Lung (tissue), 12 donors: ENCODE measurements around the gene THRSP. TPM values are rescaled to one million over a fixed set of nuclear protein-coding genes. Genes with fewer than 3 reads are reported as not detected.
"Not testable (repeated sequence)": the region's sequence is repeated elsewhere in the genome, so short reads cannot be mapped to it uniquely, and the experiment has no call there.

ENCODE experiments used
- ATAC-seq: fragments of 200-7000 bp; cut with Tn5 transposase; one replicate; pipeline ENCODE4 v1.9.1; 2020; ENCODE audit warnings: moderate number of reproducible peaks; ENCODE audit not compliant: insufficient read depth, low FRiP score
- DNase-seq, 3 donors: peaks; one replicate each; pipeline ENCODE4 v3.0.0-alpha.2; 2013 to 2017
- H3K27ac ChIP-seq, 2 donors: one replicate each; pipeline ENCODE4 v1.5.1; 2013; ENCODE audit warnings: mild to moderate bottlenecking in 2 of 2, moderate library complexity in 2 of 2, control low read depth in 1 of 2, inconsistent platforms in 1 of 2, low read depth in 1 of 2, low read length in 1 of 2
- H3K27me3 ChIP-seq, 3 donors: one replicate each; pipeline ENCODE4 v1.5.1; 2013; ENCODE audit warnings: low read length in 2 of 3; ENCODE audit not compliant: control insufficient read depth in 3 of 3, insufficient read depth in 3 of 3
- H3K36me3 ChIP-seq, 4 donors: one replicate each; pipeline ENCODE4 v1.5.1; 2013; ENCODE audit warnings: low read length in 4 of 4, mild to moderate bottlenecking in 1 of 4, moderate library complexity in 1 of 4; ENCODE audit not compliant: control insufficient read depth in 4 of 4, insufficient read depth in 4 of 4
- H3K4me1 ChIP-seq, 5 donors: one replicate each; pipeline ENCODE4 v1.5.1; 2013; ENCODE audit warnings: low read length in 5 of 5, mild to moderate bottlenecking in 2 of 5, moderate library complexity in 1 of 5; ENCODE audit not compliant: control insufficient read depth in 5 of 5, insufficient read depth in 5 of 5
- H3K4me3 ChIP-seq: one replicate; pipeline ENCODE4 v1.5.1; 2013; ENCODE audit warnings: mild to moderate bottlenecking, control low read depth, moderate library complexity
- H3K9ac ChIP-seq, 2 donors: one replicate each; pipeline ENCODE4 v1.5.1; 2013; ENCODE audit warnings: low read length in 2 of 2, control low read depth in 1 of 2; ENCODE audit not compliant: insufficient read depth in 1 of 2
- H3K9me3 ChIP-seq, 4 donors: one replicate each; pipeline ENCODE4 v1.5.1; 2013; ENCODE audit warnings: low read length in 3 of 4, mild to moderate bottlenecking in 1 of 4, moderate library complexity in 1 of 4; ENCODE audit not compliant: control insufficient read depth in 4 of 4, insufficient read depth in 3 of 4
- WGBS, 2 donors: extraction: QIAGEN DNeasy Blood & Tissue Kit; methylation state at CpG; one replicate each; pipeline ENCODE4 v1.1.7; 2013; 5-methylcytosine and 5-hydroxymethylcytosine counted together
- polyA plus RNA-seq, 2 donors: library from polyadenylated mRNA; stranded (reverse); fragments of 200-250 nt; gene quantifications; one replicate each; pipeline ENCODE4 v1.2.1, GENCODE V29; 2013
- total RNA-seq, 2 donors: library from RNA; depleted of rRNA in 1 of 2; stranded (reverse); fragments of >200 nt in 1 of 2; gene quantifications; one replicate each; pipeline ENCODE4 v1.2.1, GENCODE V29; 2014 to 2021
- TF ChIP-seq, protein P1 (sequence below): IDR thresholded peaks from 2 replicates; pipeline ENCODE4 v1.5.1; 2012; ENCODE audit warnings: mild to moderate bottlenecking; ENCODE audit errors: control extremely low read depth, extremely low read depth
- donor health status: control.
- donor health status: control.
- donor health status: Bipolar disorder and iron deficiency.
- donor health status: healthy.
- donor health status: DM: yes; HTN: yes; CAD: no.

The THRSP gene
- total and polyA plus RNA-seq, 4 donors: 0.03 to 0.12 TPM; not detected in 2

DNA sequence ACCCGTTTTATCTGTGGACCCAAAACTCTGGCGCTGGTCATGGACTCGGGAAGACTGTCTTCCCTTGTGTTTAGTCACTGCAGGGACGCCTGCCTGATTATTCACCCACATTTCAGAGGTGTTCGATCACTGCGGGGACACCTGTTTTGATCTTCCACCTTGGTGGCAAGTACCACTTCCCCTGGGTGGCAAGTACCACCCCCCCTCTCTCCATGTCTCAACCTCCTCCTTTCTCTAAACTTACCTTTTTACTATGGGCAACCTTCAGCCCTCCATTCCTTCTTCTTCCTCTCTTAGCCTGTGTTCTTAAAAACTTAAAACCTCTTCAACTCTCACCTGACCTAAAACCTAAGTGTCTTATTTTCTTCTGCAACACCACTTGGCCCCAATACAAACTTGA is 17.9 kb downstream of the THRSP start:
- Histone ChIP-seq H3K27me3 (no peaks in the 10 kb centered on the region), H3K4me3 (no peak overlapping the region), H3K36me3 (peaks cover 0 to 7% (median 2%) of the 10 kb centered on the region in 4 donors), H3K9me3 (no peaks in the 10 kb centered on the region), H3K4me1 (peaks cover 10 to 44% (median 17%) of the 10 kb centered on the region in 5 donors), H3K27ac (peak overlapping the region in 1 of 2 donors; percentile 57), H3K9ac (no peak overlapping the region)
- TF ChIP-seq, protein P1, sequence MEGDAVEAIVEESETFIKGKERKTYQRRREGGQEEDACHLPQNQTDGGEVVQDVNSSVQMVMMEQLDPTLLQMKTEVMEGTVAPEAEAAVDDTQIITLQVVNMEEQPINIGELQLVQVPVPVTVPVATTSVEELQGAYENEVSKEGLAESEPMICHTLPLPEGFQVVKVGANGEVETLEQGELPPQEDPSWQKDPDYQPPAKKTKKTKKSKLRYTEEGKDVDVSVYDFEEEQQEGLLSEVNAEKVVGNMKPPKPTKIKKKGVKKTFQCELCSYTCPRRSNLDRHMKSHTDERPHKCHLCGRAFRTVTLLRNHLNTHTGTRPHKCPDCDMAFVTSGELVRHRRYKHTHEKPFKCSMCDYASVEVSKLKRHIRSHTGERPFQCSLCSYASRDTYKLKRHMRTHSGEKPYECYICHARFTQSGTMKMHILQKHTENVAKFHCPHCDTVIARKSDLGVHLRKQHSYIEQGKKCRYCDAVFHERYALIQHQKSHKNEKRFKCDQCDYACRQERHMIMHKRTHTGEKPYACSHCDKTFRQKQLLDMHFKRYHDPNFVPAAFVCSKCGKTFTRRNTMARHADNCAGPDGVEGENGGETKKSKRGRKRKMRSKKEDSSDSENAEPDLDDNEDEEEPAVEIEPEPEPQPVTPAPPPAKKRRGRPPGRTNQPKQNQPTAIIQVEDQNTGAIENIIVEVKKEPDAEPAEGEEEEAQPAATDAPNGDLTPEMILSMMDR: no peak
- 64 to 90% methylated on average over 6 of the region's 6 CpGs for WGBS, 2 donors
- ATAC-seq (no peak), DNase-seq (no peak)

DNA sequence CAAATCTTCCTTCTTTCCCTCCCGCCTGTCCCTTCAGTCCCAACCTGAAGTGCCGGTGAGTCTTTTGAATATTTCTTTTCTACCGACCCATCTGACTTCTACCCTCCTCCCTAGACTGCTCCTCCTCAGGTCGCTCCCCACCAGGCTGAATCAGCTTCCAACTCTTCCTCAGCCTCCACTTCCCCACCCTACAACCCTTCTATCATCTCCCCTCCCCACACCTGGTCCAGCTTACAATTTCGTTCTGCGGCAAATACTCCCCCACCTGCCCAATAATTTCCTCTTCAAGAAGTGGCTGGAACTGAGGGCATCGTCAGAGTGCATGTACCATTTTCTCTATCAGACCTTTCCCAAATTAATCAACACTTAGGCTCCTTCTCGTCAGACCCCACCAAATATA is 18.5 kb downstream of the THRSP start:
- ATAC-seq (no peak), DNase-seq (no peak)
- Histone ChIP-seq H3K4me3 (no peak overlapping the region), H3K4me1 (peaks cover 6 to 39% (median 13%) of the 10 kb centered on the region in 5 donors), H3K36me3 (peaks cover 0 to 6% (median 0%) of the 10 kb centered on the region in 4 donors), H3K27me3 (no peaks in the 10 kb centered on the region), H3K9me3 (no peaks in the 10 kb centered on the region), H3K9ac (no peak overlapping the region), H3K27ac (no peak overlapping the region)
- TF ChIP-seq, protein P1: no peak
- 69 to 88% methylated on average over 8 of the region's 8 CpGs for WGBS, 2 donors

DNA sequence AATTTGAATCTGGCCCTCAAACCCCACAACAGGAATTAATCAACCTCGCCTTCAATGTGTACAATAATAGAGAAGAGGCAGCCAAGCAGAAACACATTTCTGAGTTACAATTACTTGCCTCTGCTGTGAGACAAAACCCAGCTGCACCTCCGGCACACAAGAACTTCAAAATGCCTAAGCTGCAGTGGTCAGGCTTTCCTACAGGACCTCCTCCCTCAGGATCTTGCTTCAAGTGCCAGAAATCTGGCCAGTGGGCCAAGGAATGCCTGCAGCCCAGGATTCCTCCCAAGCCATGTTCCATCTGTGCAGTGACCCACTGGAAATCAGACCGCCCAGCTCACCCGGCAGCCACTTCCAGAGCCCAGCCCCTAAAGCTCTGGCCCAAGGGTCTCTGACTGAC is 19.4 kb downstream of the THRSP start:
- peaks cover 2 to 35% (median 9%) of the 10 kb centered on the region in 5 donors for H3K4me1 ChIP-seq
- H3K9ac ChIP-seq: peak overlapping the region in 1 of 2 donors; percentile 34
- TF ChIP-seq, protein P1: no peak
- 83% methylated on average over 4 of the region's 4 CpGs for WGBS, 2 donors
- H3K27ac ChIP-seq: peak overlapping the region in 1 of 2 donors; percentile 19
- DNase-seq (peak; percentile 78 to 92 (median 88)), ATAC-seq (no peak)
- no peak overlapping the region for H3K4me3 ChIP-seq
- H3K27me3 ChIP-seq: no peaks in the 10 kb centered on the region
- H3K9me3 ChIP-seq: no peaks in the 10 kb centered on the region
- no peaks in the 10 kb centered on the region for H3K36me3 ChIP-seq

DNA sequence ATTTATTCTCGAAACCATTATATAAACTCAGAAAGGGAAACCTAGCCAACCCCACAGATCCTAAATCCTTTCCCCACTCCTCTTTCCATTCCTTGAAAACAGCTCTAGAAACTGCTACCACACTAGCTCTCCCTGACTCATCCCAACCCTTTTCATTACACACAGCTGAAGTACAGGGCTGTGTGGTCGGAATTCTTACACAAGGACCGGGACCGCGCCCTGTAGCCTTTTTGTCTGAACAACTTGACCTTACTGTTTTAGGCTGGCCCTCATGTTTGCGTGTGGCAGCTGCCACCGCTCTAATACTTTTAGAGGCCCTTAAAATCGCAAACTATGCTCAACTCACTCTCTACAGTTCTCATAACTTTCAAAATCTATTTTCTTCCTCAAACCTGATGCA is 20.8 kb downstream of the THRSP start:
- 62 to 78% methylated on average over 8 of the region's 8 CpGs for WGBS, 2 donors
- H3K27me3 ChIP-seq, H3K9ac ChIP-seq, H3K9me3 ChIP-seq, H3K4me3 ChIP-seq, H3K36me3 ChIP-seq, ATAC-seq, DNase-seq: not testable (repeated sequence)
- Histone ChIP-seq H3K27ac (peak overlapping the region in 1 of 2 donors; percentile 6), H3K4me1 (peaks cover 0 to 27% (median 8%) of the 10 kb centered on the region in 5 donors)
